Cortex of kidney (tissue), 1 donor: ENCODE data around the gene PLEKHA1.

Experiments used
- DNase-seq: peaks from one replicate; lab custom pipeline; 2025; lab: John Stamatoyannopoulos, UW

Gene PLEKHA1

DNA sequence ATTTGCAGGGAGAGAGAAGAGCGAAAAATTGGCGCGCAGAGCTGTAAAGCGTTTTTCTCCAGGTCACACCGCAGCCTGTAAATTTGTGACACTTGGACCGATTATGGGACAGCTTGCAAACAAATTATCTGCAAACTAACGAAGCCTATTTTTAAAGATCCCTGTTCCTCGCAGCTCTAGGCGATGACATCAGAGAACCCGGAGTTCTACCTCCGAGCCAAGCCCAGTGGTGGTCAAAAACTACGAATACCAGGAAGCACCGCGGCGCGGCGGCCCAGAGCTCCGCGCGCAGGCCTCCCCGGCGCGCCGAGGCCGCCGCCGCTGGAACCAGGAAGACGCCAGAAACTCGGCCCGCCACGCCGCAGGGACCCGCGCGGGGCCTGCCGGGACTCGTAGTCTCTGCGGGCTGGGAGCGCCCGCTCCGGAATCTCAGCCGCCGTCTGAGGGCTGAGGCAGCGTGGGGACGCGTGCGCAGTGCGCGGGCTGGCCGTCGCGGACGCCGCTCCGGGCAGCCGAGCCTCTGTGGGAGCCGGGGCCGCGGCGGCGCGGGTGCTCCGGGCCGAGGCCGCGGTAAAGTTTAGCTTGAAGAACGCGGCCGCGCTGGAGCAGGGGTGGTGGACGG, at the start of gene PLEKHA1:
Gene PLEKHA1, plus strand, starts transcription at position 472 of the 622 bp plus-strand sequence. CDS start 18,493 bp downstream, outside the sequence.
- DNase-seq = peak; percentile 64

DNA sequence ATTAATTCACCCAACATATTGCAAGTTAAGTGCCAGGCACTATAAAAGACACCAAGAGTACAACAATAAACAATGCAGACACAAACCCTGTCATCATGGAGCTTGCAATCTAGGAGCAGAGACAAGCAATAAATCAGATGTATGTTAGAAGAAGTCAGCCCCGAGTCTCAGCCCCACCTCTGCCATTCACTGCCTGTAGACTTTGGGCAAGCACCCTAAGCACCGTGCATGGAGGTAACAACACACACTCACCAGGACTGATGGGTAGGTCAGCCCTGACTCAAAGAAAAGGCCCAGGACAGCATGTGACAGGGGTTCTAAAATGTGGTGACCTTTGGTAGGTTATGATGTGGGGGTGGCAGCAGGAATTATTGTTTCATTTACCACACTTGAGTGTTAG, 49.3 kb upstream of the PLEKHA1 start:
- DNase-seq = no peak

DNA sequence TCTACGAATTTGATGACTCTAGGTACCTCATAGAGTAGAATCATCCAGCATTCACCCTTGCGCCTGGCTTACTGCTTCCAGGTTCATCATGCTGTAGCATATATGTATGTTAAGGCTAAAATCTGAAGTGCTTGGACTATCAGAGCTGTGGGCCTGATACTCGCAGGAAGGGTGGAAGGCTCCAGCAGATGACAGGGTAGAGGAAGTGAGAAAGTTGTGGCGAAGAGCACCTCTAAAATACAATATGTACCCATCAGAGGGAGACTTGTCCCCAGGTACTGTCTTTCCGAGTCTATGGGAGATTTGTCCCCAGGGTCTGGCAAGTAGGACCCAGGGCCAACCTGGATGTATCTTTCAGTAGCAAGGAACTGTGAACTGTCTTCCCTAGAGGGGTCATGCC, 48.1 kb upstream of the PLEKHA1 start:
- no peak for DNase-seq

DNA sequence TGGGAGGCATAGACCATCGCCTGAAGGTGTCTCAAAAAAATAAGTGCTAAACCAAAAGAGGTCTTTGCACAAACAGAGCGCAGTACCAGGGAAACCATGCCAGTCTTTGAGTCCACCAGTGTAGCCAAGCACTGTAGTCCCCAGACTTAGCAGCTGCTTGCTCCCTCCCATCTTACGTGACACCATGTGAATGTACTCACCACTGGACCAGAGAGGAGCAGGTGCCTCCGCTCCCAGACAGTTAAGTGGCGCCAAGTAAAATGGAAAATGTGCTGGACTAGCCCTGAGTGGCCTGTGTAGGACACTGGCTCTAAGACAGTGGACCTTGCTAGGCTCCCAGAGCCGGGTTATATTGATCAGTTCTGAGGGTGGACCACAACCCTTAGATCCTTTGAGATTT, 47.7 kb upstream of the PLEKHA1 start:
- DNase-seq = no peak

DNA sequence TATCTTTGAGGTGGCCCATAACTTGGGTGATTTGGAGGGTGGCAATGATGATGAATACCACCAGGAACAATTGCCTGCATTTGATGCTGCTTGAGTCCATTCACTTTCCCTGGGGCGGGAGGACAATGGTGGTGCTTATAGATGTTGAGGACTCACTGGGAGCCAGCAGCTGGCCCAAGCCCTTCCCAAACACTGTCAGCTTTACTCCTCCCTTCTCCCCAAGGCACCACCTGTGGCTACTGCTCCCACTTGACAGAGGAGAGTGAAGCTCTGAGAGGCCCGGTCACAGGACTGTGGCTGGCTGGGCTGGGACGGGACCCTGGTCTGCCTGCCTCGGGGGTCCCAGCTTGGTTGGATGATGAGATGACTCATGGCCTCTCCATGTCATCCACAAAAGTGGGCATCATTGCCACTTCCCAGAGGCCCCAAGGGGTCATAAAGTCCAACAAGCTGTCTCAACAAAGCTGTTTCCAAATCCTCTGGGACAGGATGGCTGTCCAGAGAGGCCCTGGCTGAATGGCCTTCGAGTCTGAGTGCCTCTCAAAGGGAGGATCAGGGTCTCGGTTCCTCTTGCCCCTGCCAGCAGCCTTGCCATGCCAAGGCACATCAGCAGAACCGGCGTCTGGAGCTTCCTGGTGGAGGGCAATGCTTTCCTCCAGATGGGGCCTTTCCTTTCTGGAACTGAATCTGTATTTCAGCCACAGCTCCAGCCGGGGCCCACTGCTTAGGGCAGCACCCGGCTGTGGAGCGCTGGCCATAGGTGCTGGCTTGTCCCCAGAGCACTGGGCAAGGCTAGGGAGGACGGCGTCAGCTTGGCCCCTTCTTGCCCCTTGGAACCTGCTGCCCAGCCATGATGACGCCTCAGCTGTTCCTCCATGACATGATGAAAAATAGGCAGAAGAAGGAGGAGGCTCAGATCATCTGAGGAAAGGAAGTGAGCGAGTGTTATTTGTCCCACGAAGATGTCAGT, 47.0 kb upstream of the PLEKHA1 start:
- DNase-seq = no peak

DNA sequence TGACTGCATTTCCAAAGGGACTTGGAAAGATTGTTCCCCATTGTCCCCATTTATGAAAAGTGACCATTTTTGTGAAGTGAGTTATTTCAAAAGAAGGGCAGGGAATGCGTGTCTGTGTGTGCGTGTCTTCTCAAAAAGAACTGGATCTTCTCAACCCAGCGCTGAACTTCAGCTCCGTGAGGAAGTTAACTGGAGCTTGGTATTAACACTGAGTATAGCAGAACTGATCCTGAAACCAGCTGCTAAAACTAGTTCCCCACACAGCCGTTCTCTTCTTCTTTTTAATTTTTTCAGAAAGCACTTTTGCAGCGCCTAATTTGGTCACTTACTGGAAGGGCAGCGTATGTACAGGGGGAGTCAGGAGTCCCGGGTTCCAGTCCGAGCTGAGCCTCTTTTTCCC, 45.8 kb upstream of the PLEKHA1 start:
- no peak for DNase-seq

DNA sequence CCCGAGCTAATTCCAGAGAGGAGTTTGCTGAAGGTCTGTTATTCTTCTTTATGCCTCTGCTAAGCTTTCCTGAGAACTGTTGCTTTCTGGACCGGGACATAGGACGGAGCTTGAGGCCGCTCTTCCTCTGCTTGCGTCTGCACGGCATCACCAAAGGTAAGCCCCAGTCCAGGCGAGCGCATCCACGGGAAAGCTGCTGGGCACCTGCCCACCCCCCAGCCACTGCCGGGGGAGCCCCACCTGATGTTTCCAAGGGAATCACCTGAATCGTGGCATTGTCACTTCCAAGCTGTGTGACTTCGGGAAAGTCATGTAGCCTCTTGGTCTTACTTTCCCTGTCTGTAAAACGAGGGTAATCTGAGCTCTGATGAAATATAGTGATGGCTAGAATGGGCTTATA, 45.1 kb upstream of the PLEKHA1 start:
- DNase-seq = no peak

DNA sequence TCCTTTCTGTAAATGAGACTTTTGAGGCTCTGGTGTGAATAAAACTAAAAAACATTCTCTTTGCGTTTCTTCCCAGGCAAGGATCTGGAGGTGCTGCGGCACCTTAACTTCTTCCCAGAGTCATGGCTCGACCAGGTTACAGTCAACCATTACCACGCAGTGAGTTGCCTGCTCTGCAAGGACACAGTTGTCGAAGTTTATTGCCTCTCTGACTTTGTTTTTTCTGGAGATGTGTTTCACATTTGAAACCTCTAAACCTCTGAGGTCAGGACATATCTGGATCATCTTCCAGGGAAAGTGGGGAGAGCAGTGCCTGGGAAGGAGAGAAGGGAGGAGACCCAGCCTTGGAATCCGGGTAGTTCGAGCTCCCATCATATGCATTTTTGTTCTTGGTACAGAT, 43.4 kb upstream of the PLEKHA1 start:
- no peak for DNase-seq

DNA sequence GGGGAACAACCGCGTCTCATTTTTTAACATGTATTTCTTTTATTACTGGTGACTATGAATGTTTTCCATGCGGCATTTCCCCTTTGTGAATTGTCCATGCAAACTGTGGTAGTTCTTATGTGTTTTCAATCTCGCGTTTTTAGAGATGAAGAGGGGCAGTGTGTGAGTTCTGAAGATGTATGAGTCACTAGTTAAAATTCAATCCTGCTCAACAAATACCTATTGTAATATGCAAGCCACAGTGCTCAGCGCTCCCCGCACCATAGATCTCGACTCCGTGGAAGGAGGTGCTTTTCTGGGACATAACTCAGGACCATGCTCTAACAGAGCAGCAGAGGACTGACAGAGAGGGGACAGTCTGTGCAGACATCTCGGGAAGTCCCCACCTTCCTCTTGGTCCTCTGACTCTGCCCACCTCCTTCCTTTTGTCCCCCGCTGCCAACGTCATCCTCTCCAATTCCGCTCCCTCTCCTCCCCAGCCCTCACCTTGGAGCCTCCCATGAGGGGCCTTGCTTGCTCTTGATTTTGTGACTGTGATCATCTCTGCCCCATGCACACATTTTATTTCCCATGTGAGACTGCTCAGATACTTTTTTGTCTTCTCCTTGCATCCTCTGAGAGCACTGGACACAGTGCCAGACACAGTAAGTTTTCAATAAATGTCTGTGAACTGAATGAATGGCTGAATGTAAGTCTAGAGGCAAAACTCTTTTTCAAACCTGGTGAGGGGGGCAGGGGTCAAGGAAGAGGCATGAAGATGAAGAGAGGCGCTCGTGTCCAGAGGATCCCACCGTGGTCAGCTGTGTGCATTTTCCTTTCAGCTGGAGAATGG, 42.7 kb upstream of the PLEKHA1 start:
- no peak for DNase-seq

DNA sequence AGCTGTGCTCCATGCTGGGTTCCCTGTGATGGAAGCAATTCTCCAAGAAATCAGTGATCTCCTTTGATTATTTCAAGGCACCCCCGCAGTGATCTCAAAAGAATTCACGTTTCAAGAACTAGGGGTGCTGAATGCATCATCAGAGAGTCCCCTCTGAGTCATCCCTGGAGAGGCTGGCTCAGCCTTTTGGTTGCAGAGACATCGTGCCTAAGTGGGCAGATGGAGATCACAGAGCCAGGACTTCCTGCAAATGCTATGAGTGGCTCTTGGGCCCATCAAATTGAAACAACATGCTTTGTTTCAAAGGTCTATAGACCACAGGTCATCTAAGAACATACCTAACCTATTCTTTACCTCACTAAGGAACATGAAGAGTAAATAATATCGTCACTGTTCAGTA, 41.5 kb upstream of the PLEKHA1 start:
- no peak for DNase-seq

DNA sequence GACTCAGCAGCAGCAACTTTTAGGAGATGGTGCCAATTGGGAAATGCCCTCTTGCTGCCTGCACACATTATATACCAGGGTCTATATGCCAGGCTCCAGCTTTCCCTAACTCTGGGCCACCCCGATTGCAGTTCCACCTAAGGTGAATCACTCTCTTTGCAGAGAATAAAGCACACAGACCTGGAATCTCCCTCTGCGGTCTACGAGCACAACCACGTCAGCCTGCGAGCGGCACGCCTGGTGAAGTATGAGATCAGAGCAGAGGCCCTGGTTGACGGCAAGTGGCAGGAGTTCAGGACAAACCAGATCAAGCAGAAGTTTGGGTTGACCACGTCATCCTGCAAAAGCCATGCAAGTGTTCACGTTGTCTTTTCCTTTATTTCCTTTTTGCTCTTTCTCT, 38.2 kb upstream of the PLEKHA1 start:
- DNase-seq = no peak

DNA sequence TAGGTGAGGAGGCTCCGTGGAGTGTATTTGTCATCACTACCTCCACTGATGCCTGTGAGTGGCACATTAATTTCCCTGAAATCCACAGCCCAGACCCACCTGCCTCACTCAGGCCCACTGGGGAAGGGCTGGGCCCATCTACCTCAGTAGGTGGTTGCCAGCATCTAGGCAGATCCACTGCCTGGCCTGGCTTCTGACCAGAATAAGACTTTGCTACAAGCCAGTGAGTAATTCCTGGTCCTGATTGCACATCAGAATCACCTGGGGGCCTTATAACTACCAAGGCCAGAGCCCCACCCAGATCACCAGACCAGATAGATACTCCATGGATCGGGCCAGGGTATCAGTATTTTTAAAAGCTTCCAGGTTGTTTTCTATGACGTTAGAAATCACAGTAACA, 37.5 kb upstream of the PLEKHA1 start:
- DNase-seq = no peak

DNA sequence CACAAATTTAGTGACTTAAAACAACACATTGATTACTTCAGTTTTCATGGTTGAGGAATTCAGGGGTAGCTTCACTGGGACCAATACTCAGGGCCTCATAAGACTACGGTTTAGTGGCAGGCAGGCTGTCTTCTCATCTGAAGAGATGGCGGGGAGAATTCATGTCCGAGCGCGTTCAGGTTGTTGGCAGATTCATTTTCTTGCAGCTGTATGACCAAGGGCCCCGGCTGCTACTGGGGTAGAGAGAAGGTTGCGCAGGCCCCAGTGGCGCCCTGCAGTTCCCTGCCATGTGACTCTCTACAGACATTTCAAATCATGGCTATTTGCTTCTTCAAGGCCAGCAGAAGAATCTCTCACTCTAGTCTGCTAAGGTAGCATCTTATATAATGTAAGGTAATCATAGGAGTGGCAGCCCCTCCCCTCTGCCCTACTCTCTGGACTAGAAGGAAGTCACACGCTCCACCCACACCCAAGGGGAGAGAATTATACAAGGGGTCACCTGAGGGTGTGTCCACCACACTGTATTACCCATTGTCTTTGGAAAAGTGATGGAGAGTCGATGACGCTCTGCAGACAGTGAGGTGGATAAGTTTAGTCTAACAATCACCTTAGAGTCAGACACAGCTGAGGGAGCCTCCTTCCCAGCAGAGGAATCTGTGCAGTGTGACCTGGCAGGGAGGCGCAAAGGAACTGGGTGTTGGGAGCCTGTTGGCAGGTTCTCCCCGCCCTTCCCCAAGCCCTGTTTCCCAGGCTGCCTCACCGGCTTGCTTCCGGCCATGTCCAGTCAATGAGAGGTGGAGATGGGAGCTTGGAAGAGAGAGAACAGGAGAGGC, 35.7 kb upstream of the PLEKHA1 start:
- no peak for DNase-seq

DNA sequence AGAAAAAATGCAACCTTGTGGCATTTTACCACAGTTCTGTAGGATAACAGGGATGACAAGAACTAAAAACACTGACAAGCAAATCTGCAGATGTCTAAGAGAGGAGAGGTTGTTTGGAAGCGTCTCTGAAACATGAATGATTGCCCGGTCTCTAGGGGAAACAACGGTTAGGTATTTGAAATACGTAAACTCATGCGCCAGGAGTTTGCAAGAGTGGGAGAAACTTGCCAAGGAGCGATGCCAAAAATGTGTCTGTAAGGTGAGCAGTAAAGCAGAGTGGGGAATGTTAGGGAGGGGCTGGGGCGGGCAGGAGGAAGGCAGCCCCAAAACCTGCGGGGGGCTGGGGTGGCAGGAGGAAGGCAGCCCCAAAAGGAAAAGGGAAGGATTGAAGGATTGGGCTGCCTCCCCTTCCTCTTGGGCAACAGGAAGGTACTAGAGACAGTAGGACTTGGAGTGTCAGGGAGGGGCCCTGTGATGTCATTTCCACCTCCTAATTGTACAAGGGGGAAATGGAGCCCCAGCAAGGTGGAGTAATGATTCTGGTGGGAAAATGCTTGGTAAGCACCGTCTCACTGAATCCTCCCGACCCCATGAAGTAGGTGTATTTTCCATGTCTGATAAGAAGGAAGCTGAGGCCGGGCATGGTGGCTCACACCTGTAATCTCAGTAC, 33.2 kb upstream of the PLEKHA1 start:
- no peak for DNase-seq

DNA sequence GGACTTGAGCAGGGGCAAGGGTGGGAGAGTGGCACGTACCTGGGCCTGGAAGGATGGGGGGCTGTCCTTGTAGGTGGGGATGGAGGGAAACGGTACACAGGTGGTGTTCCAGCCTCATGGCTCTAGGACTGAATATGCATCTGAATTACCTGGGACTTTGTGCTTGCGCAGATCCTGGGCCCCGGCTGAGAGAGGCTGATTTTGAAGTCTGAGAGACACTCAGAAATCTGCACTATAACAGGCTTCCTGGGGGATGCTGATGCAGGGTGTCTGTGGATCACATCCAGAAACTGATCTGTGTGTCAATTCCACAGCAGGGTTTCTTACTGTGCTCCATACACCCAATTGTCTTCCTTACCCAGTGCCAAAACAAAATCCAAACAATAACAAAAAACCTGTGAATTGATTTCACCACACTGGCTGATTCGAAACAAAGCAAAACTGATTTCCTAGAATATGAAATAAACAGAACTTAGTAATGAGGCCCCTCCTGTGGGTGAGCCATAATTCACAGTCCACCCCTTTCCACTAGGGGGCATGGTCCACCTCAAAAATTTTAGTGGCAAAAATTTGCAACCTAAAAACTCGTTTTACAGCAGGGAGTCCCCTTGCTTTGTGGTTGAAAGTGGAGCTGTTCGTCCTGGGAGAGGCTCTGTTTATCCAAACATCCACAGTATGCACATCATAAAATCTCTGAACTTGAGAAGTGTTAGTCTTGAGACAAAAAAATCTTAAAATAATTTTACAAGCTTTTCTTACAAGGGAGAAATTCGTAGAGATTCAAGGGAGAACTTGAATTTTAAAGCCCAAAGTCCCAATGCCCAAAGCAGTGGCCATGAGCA, 32.0 kb upstream of the PLEKHA1 start:
- no peak for DNase-seq

DNA sequence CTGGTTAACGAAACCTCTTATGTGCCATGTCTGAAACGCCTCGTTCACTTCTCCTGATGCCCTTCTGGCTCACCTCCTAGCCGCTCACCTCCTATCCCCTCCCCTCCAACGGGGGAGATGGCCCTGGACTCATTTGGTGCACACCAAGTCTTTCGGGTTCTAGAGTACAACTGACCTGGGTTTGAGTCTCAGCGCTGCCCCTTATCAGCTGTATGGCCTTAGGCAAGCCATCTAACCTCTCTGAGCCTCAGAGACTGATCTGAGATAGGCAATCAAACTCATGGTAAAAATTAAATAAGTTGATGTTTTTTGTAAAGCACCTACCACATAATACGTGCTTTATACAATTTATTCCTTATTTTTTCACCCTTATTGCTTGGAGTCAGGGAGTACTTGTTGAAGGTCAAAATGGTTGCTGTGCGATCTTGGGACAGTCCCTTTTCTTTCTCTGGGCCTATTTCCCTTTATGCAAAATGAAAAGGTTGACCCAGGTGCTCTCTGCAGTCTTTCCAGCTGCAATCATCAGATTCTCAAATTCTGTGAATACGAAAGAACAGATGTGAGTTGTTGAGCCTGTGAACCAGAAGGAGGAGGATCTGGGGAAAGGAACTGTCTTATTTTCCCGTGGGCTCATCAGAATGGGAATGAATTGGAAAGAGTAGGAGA, 31.2 kb upstream of the PLEKHA1 start:
- DNase-seq = no peak

DNA sequence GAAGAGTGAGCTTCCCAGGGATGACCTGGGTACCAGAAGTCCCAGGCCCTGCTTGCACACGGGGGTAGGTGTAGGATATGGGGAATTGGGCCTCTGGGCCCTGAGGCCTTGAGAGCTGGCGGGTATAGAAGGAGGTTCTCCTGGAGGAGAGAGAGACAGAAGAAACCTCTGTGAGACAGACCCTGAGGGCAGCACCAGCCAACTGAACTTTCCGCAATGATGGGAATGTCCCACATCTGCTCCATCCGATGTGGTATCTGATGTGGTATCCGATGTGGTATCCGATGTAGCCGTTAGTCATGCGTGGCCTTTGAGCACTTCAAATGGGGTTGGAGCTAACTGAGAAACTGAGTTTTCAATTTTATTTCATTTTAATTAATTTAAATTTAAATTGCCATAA, 30.6 kb upstream of the PLEKHA1 start:
- DNase-seq = no peak

DNA sequence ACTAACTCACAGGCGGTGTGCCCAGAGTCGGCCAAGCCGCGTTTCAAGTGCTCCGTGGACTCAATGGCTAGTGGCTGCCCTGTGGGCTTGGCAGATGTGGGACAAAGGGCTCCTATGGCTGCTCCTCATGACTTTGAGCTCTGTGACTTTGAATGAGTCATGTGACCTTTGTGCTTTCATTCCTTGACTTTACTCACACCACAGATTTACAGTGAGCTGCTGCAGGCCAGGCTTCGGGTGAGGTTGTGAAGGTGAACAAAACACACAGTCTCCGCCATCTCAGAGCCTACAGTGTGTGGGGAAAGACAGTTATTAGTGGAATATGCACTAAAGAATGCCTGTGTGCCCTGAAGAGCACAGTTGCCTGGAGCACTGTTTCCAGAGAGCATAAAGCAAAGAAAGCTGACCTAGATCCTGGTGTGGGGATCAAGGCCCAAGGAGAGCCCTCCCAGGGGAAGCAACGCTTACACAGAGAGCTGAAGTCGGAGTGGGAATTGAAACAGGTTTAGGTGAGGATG, 29.7 kb upstream of the PLEKHA1 start:
- DNase-seq = no peak

DNA sequence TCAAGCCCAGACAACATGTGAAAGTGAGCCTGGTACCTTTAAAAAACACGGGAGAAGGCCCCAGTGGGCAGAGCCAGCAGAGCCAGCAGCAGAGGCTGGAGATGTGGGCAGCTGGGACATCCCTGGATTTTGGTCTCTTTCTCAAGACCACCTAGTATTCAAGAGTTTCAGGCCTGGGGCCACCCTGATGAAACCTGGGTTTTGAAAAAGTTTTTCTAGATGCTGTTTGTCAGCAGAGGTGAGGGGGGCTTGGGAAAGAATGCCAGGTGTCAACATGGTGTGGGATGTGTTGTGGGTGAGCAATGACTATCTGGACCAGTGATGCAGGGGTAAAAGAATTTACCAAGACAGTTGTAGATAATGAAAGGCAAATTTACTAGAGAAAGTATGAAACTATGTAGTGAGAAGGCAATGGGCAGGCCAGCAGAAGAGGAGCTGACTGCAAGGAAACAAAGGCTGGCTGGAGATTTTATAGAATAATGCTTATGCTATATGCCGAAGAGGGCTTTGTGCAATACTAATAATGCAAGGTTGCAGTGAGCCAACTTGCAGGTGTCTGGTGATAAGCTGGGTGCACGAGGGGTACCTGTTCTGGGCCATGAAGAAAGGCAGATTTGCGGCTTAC, 28.1 kb upstream of the PLEKHA1 start:
- no peak for DNase-seq
